Measurements from ENCODE around the gene SHISA9. TPM values are rescaled to one million over a fixed set of nuclear protein-coding genes. Genes with fewer than 3 reads are reported as not detected.
A peak's percentile ranks its signal among the peaks of the same experiment; 100 is the strongest.

The SHISA9 gene
- polyA plus RNA-seq, 1 of the 3 experiments (the other 2 are of a cell fraction), result 0.02 TPM

DNA sequence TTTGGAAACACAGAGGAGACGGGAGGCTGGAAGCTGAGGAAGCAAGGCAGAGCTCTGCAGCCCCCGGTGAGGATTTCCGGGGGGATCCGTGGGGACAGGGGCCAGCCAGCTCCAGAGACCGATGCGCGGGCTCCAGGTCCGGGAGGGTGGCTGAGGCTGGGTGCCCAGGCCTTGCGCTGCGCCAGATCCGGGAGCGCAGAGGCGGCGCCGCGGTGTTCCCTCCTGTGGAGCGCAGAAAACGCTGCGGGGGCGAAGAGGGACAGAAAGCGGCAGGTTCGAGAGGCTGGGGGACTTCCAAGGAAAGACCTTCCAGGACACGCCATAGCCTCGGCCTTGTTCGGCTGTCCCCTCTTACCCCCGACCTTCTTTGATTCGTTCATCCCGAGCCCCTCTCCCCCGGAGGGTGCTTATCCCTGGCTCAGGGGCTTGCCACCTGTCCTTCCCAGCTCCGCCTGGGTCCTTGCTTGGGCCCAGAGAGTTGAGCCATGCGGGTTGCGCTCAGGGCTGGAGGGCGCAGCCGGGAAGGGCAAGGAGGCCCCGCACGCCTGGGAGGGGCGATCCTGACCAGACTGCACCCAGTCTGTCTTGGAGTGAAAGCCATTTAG, 697 bp upstream of the SHISA9 start:
- DNase-seq, result peak; percentile 14
- Histone ChIP-seq H4K20me1 (ENCODE audit: insufficient read depth) (no peaks in the 10 kb centered on the region), H3K4me2 (no peak overlapping the region), H3K27me3 (ENCODE audit: insufficient read depth) (peaks cover 45% of the 10 kb centered on the region), H2AFZ (ENCODE audit: low read depth) (no peak overlapping the region), H3K27ac (ENCODE audit: low read depth in 2 of 2, low read length in 1 of 2) (no peak overlapping the region), H3F3A (replicated peaks; ENCODE audit: insufficient read depth) (no peaks in the 10 kb centered on the region), H3K4me3 (ENCODE audit: low read depth in 2 of 2, low read length in 1 of 2) (no peak overlapping the region), H3K9me2 (no peaks in the 10 kb centered on the region), H3K79me2 (ENCODE audit: insufficient read depth) (no peaks in the 10 kb centered on the region), H3K4me1 (ENCODE audit: control insufficient read depth in 1 of 2, insufficient read depth in 2 of 2, low read depth in 1 of 2, low read length in 1 of 2) (no peaks in the 10 kb centered on the region), H3K9me3 (no peaks in the 10 kb centered on the region), H3K36me3 (replicated peaks in 1 of 2; ENCODE audit: control insufficient read depth in 1 of 2, insufficient read depth in 2 of 2, low read length in 1 of 2) (no peaks in the 10 kb centered on the region), H3K9ac (no peak overlapping the region)
- 28% methylated on average over 29 of the region's 37 CpGs for WGBS (ENCODE audit: low lambda C conversion rate)
- POLR2A ChIA-PET, result no interaction called here
- CTCF ChIA-PET, result interaction anchor here (0.7 kb wide), 1 partner anchor 10 kb away, joined by 3 read pairs; no protein-coding TSS in a partner anchor
- TF ChIP-seq TEAD4 (IDR thresholded peaks at IDR 0.05; ENCODE audit: borderline replicate concordance, insufficient read depth) (no peak), TCF12 (IDR thresholded peaks at IDR 0.05) (no peak), JUND (IDR thresholded peaks at IDR 0.05) (no peak), TAF1 (IDR thresholded peaks at IDR 0.05; ENCODE audit: borderline replicate concordance, low read depth, low read length) (no peak), CHD2 (IDR thresholded peaks at IDR 0.05; ENCODE audit: low read length, partially characterized antibody) (no peak), FOXJ3 (CRISPR knock-in tag; IDR thresholded peaks at IDR 0.05) (no peak), USF1 (IDR thresholded peaks at IDR 0.05; ENCODE audit: borderline replicate concordance, low read depth) (no peak), GABPA (IDR thresholded peaks at IDR 0.05; ENCODE audit: low read depth) (no peak), FOXM1 (IDR thresholded peaks at IDR 0.05; ENCODE audit: low read depth) (no peak), RAD21 (IDR thresholded peaks at IDR 0.05; ENCODE audit: low read length) (no peak), EP300 (IDR thresholded peaks at IDR 0.05; ENCODE audit: borderline replicate concordance in 1 of 2, low read depth in 1 of 2, low read length in 1 of 2) (no peak), RCOR1 (IDR thresholded peaks at IDR 0.05; ENCODE audit: low read length) (no peak), SMC3 (IDR thresholded peaks at IDR 0.05; ENCODE audit: low read depth, low read length) (no peak), SIN3A (IDR thresholded peaks at IDR 0.05; ENCODE audit: borderline replicate concordance, low read depth, low read length) (no peak), MXI1 (IDR thresholded peaks at IDR 0.05; ENCODE audit: low read depth, low read length) (no peak), RFX5 (IDR thresholded peaks at IDR 0.05; ENCODE audit: low read length) (no peak), NFIC (IDR thresholded peaks at IDR 0.05; ENCODE audit: borderline replicate concordance) (no peak), YY1 (IDR thresholded peaks at IDR 0.05; ENCODE audit: low read depth) (no peak)
- TF ChIP-seq, protein P1, sequence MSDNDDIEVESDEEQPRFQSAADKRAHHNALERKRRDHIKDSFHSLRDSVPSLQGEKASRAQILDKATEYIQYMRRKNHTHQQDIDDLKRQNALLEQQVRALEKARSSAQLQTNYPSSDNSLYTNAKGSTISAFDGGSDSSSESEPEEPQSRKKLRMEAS (IDR thresholded peaks at IDR 0.05; ENCODE audit: low read depth), result no peak
- TF ChIP-seq, protein P2, sequence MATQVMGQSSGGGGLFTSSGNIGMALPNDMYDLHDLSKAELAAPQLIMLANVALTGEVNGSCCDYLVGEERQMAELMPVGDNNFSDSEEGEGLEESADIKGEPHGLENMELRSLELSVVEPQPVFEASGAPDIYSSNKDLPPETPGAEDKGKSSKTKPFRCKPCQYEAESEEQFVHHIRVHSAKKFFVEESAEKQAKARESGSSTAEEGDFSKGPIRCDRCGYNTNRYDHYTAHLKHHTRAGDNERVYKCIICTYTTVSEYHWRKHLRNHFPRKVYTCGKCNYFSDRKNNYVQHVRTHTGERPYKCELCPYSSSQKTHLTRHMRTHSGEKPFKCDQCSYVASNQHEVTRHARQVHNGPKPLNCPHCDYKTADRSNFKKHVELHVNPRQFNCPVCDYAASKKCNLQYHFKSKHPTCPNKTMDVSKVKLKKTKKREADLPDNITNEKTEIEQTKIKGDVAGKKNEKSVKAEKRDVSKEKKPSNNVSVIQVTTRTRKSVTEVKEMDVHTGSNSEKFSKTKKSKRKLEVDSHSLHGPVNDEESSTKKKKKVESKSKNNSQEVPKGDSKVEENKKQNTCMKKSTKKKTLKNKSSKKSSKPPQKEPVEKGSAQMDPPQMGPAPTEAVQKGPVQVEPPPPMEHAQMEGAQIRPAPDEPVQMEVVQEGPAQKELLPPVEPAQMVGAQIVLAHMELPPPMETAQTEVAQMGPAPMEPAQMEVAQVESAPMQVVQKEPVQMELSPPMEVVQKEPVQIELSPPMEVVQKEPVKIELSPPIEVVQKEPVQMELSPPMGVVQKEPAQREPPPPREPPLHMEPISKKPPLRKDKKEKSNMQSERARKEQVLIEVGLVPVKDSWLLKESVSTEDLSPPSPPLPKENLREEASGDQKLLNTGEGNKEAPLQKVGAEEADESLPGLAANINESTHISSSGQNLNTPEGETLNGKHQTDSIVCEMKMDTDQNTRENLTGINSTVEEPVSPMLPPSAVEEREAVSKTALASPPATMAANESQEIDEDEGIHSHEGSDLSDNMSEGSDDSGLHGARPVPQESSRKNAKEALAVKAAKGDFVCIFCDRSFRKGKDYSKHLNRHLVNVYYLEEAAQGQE (IDR thresholded peaks at IDR 0.05; ENCODE audit: low read depth, low read length), result no peak

Measured in SK-N-SH (cell line).